HG03103 (cell line): ENCODE results near the gene TM4SF1.
A peak's percentile ranks its signal among the peaks of the same experiment; 100 is the strongest.

Experiments used
- ATAC-seq: cut with Tn5 transposase; IDR thresholded peaks from one replicate; pipeline ENCODE4 v1.9.1; 2021; ENCODE audit warnings: low read depth; ENCODE audit not compliant: unreplicated experiment

The TM4SF1 gene, protein sequence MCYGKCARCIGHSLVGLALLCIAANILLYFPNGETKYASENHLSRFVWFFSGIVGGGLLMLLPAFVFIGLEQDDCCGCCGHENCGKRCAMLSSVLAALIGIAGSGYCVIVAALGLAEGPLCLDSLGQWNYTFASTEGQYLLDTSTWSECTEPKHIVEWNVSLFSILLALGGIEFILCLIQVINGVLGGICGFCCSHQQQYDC

DNA sequence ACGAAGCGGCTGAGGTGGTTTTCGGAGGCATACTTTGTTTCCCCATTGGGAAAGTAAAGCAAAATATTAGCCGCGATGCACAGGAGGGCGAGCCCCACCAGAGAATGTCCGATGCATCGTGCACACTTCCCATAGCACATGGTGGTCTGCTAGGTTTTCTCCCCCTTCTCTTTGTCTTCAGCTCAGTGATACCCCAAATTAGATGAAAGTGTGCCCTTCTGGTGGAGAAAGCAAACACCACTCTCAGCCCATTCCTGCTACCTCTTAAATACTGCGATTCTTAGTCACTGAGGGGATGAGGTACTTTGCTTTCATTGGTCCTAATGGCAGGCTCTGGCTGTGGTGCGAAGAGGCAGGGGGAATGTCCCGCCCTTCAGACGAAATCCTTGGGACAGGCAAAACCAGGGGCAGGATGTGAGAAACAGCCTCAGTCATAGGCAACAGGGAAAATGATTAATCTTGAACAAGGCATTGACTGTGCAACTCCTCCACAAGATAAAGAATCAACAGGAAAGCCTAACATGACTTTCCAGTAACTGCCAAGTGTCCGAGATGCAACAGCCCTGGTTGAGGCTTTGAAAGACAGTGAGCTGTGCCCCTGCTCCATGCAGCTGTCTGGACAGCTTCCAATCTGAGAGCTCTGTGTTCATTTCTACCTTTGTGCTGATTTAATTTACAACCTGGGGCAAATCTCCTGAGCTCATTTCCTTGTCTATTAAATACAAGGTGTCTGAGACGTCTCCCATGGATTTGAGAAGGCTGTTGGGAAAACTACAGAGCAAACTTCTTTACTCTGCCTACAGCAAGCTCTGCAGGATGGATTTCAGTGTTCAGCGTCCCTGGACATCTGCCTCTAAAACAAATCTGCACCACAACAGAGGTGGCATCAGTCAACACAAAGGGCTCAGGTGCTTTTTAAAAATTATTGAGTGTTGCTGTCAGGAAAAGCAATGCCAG lies at the start of gene TM4SF1:
TM4SF1 (minus strand) TSS at position 242 of the 957 bp plus-strand sequence; CDS start at position 140, 102 bp downstream.
- ATAC-seq = no peak

DNA sequence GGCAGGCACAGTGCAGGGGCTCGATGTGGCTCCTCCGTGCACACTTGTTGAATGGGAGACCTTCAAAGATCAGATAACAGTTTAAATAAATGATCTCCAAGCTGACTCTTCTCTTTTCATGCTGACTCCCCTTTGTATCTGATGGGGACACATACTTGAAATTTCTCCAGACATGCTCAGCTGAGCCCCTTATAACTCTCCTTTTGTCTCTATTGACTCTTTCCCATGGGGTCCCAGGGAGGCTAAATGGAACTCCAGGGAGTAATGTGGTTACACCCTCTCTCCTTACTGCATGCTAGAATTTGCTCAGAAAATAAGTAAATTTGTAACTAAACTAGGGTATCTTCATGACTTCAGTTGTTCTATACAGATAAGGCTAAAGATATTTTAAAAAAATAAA lies 48.9 kb upstream of the TM4SF1 start:
- no peak for ATAC-seq

DNA sequence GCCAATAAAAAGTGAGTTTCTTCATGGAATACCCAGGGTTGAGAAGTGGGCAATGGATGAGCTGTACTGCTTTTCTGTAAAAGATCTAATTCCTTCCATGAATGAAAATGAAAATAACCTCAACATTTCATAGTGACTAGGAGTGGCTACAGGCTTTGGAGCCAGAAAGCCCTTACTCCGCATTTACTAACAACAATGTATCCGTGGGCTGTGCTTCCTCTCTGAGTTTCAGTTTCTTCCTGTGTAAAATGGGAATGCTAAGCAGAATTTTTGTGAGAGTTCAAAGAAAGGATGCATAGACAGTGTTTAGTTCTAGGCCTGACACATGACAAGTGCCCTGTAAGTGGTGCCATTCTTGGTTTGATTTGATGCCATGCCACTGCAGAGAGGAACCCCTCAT lies 47.5 kb upstream of the TM4SF1 start:
- no peak for ATAC-seq

GRCh38 chr3:149421764-149422163 lies 44.3 kb upstream of the TM4SF1 start:
- ATAC-seq = no peak

DNA sequence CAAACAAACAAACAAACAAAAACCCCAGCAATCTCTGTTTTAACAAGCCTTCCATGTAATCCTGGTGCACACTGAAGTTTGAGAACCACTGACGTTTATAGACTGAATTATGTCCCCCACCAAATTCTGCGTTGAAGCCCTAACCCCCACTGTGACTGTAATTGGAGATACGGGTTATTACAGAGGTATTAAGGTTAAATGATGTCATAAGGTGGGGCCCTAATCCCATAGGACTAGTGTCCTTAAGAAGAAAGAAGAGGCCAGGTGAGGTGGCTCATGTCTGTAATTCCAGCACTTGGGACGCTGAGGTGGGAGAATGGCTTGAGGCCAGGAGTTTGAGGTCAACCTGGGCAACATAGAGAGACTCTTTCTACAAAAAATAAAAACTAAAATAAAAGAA lies 42.4 kb upstream of the TM4SF1 start:
- no peak for ATAC-seq

DNA sequence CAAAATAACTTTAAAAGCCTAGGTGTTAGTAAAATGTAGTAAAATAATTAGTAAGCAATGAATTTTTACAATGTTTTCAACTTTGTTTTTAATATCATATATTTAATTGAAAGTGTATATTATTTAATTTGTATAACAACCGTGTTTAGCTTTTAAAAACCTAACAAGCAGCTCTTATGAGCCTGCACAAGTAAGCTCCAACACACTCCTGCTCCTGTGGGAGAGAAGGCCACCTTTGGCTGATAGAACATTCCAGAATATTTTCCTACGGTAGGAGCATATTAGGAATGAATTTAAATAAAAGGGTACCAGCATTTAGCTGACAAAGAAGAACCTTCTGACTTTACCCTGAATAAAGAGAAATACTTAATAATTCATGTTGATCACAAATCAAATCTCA lies 40.3 kb upstream of the TM4SF1 start:
- ATAC-seq = no peak

DNA sequence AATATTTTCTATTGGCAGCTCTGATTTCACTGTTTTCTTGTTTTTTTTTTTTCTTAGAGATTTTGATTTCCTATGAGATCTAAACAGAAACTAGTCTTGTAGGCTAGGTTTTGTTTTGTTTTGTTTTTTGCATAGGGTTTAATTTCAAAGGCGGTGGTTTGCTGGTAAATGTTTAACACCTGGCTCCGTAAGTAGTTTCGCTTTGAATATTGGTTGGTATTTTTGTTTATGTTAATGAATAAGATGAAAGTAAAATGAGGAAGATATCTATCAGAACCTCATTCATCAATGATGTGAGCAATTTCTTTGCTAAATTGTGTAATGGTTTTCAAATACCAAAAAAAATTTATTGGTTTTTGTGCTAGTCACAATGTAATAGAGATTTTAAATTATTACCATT lies 39.7 kb upstream of the TM4SF1 start:
- ATAC-seq = peak; percentile 57

- no peak for ATAC-seq
Measured at GRCh38 chr3:149415484-149415883, 38.0 kb upstream of the TM4SF1 start.

GRCh38 chr3:149414557-149415231 lies 37.2 kb upstream of the TM4SF1 start:
- ATAC-seq = no peak

- no peak for ATAC-seq
Measured at GRCh38 chr3:149411583-149411982, 34.1 kb upstream of the TM4SF1 start.

DNA sequence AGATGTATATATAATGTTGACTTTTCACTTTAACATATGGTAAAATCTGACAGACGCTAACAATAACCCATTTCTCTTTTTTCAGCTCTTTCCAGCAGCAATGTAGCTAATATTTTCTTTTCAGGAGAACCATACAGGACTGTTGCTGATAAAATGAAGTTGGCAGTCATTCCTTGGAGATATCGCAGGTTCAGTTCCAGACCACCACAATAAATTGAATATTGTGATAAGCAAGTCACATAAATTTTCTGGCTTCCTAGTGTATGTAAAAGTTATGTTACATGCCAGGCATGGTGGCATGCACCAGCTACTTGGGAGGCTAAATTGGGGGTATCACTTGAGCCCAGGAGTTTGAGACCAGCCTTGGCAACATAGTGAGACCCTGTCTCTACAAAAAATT lies 31.9 kb upstream of the TM4SF1 start:
- no peak for ATAC-seq

DNA sequence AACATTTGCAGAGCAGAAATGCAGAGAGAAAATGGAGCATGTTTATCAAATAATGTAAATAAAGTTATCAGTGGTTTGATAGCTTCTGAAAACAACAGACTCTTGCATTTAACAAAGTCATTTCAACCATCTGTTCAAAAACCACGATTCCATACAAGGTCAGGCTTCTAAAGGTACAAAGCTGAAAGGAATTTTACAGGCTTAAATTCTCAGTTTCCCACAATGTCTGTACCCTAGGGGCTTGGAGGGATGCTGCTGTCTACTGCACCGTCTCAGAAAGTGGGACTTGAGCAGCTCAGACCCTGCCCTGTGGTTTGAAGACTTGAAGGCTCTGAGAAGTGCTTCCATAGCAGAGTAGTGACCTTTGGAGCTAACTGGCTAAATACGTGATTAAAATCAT lies 30.4 kb upstream of the TM4SF1 start:
- no peak for ATAC-seq

DNA sequence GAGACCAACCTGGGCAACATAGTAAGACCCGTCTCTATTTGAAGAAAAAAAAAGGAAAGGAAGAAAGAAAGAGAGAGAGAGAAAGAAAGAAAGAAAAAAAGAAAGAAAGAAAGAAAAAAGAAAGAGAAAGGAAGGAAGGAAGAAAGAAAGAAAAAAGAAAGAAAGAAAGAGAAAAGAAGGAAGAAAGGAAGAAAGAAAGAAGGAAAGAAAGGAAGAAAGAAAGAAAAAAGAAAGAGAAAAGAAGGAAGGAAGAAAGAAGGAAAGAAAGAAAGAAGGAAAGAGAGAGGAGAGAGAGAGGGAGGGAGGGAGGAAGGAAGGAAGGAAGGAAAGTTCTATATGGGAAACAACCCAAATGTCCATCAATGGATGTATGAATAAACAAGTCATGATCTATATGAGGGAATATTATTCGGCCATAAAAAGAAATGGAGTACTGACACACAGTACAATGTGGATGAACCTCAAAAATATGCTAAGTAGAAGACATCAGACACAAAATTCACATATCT lies 28.8 kb upstream of the TM4SF1 start:
- no peak for ATAC-seq

- ATAC-seq = no peak
Measured at GRCh38 chr3:149403443-149403842, 26.0 kb upstream of the TM4SF1 start.

GRCh38 chr3:149402481-149402880 lies 25.0 kb upstream of the TM4SF1 start:
- ATAC-seq = no peak

DNA sequence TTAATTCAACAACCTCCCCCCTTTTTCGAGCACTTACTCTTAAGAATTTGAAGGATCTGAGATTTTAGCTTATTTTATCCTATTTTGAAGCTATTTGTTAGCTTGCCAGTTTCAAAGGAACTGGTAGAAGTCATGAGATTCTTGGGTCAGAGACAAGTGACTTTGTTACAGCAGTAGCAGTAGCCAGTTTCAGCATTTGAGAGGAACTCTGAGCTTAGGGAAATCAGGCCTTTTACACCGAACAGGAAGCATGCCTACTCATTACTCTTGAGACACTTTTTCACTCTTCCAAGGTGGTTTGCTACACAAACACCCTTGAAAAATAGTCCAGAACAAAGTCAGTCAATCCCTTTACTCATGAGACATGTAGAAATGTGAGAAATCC lies 24.5 kb upstream of the TM4SF1 start:
- no peak for ATAC-seq

- ATAC-seq = no peak
Measured at GRCh38 chr3:149401212-149401925, 23.9 kb upstream of the TM4SF1 start.

- no peak for ATAC-seq
Measured at GRCh38 chr3:149400645-149401044, 23.2 kb upstream of the TM4SF1 start.

DNA sequence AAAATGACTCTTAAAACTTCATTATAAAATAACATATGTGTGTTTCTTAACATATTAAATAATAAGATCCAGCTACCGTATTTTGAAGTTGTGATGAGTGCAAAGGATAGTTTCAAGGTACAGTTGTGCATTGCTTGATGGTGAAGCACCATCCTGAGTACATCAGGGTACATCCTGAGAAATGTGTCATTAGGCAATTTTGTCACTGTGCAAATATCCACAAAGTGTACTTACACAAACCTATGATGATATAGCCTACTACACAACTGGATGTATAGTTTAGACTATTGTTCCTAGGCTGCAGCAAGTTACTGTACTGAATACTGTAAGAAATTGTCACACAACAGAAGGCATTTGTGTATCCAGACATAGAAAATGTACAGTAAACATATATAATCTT lies 20.8 kb upstream of the TM4SF1 start:
- no peak for ATAC-seq

GRCh38 chr3:149397528-149397927 lies 20.1 kb upstream of the TM4SF1 start:
- no peak for ATAC-seq

DNA sequence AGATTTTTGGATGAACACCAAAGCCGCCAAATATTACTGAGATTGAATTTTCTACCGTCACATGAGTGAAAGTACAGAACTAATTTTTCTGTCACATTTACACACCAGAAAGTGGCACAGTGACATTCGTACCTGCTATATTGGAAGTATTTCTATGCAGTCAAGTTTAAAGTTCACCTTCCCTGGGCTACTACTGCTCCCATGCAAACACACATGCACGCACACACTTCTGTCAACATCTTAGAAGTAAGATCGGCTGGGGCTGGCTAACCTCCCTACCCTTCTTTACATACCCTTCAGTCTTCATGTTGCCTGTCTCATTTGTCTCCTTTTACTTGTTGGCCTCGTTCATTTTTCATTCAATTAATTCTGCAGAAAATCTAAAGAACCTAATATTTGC lies 19.0 kb upstream of the TM4SF1 start:
- no peak for ATAC-seq
